ENCODE measurements around the gene CRKL. TPM values are rescaled to one million over a fixed set of nuclear protein-coding genes. Genes with fewer than 3 reads are reported as not detected.

The CRKL gene
- total RNA-seq, 1 donor from 2014 or later: 66.8 TPM

DNA sequence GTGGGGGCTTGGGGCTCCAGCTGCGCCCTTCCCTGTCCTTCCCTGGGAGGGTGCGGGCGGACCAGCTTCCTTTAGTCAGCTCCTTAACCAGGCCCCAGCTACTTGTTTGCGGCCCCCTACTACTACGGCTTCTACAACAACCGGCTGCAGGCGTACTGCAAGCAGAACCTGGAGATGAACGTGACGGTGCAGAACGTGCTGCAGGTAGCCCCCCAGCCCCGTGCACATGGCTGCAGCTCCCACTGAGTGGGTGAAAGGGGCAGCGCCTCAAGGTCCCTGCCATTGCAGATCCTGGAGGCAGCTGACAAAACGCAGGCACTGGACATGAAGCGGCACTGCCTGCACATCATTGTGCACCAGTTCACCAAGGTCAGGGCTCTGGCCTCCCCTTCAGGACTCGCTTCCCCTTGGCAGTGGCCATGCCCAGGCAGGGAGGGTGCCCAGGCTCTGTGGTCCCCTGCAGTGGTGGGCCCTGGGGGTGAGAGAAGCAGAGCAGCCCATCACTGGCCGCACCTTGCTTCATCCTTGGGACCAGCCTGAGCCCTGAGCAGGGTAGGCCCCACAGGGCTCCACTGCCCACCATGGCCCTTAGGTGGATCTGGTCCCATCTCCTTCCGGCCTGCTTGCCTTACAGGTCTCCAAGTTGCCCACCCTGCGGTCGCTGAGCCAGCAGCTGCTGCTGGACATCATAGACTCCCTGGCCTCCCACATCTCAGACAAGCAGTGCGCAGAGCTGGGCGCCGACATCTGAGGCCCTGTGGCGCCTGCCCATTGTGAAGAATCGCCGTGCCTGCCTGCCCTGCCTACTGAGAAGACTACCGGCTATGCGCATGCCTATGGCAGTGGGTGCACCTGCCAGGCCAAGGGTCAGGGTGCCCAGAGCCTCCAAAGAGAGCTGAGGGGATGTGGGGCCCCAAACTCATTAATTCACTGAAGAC lies 79.7 kb downstream of the CRKL start:
- DNase-seq (ENCODE audit: low read depth): no peak

GRCh38 chr22:20997536-20998257 lies 80.5 kb downstream of the CRKL start:
- DNase-seq (ENCODE audit: low read depth): no peak

DNA sequence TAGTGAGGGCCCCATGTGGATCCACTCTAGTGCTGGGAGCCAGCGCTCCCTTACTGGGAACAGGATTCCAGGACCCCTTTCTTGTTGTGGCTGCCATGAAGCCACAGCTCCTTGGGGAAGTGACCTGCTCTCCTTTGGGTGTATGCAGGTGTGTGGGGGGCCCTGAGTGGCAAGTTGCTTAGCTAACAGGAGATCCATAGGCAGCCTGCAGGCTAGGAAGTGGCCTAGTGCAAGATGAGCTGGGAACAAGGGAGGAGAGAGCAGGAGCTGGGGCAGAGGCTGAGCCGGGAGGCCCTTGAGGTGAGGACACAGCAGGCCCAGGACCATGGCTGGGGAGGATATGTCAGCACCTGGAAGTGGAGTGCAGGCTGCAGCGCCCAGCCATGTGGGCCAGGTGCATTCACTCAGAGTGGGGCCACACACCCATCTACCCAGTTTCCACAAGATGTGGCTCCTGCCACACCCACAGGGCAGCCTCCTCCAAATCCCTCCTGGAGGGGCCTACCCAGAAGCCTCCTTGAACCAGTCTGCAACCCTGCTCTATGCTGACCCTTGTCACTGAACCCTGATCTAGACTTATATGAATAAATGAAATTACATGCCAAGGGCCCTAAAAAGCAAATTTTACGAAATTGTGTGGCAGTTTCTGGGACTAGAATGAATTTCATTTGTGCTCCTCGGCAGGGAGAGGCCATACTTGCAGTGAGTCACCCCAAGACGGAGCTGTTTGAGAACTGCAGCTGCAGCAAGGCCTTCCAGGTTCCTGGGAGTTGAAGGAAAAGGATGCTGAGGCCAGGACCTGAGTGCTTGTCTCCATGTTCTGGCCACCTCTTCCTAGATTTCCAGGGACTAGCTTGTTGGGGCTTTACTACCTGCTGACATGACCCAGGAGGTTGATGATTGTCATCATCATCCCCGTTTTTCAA lies 81.5 kb downstream of the CRKL start:
- no peak for DNase-seq (ENCODE audit: low read depth)

- no peak for DNase-seq (ENCODE audit: low read depth)
Observed at GRCh38 chr22:20999350-21000206, 82.4 kb downstream of the CRKL start.

GRCh38 chr22:21000207-21000986 lies 83.2 kb downstream of the CRKL start:
- no peak for DNase-seq (ENCODE audit: low read depth)

GRCh38 chr22:21000987-21001600 lies 83.9 kb downstream of the CRKL start:
- no peak for DNase-seq (ENCODE audit: low read depth)

GRCh38 chr22:21001601-21002325 lies 84.6 kb downstream of the CRKL start, which contains the start of gene THAP7:
TSS of gene THAP7 (minus strand) at chr22:21002118. CDS start at chr22:21001911, 207 bp downstream.
- peak; percentile 82 for DNase-seq (ENCODE audit: low read depth)

Other genes with a start within 250 kb of the CRKL start
- gene SERPIND1, start 143.3 kb upstream of the CRKL start, total RNA-seq: not detected in 2 replicates
- 13.4 and 58.2 TPM in 2 replicates for gene PI4KA, start 58.6 kb upstream of the CRKL start, total RNA-seq
- gene SNAP29, start 58.4 kb upstream of the CRKL start, total RNA-seq: 5.2 and 12.9 TPM in 2 replicates
- gene AIFM3, start 49.8 kb downstream of the CRKL start, total RNA-seq: 0.17 and 0.99 TPM in 2 replicates
- gene LZTR1, start 64.9 kb downstream of the CRKL start, total RNA-seq: 28.7 and 63.5 TPM in 2 replicates
- gene THAP7, start 84.7 kb downstream of the CRKL start, total RNA-seq: 11.4 and 16.3 TPM in 2 replicates
- gene P2RX6, start 97.8 kb downstream of the CRKL start, total RNA-seq: 0.17 and 1.1 TPM in 2 replicates
- gene SLC7A4, start 115.2 kb downstream of the CRKL start, total RNA-seq: 0.20 TPM in 1 of 2 replicates, not detected in the other
- not detected in 2 replicates for gene LRRC74B, start 128.5 kb downstream of the CRKL start, total RNA-seq